ENCODE results near the gene CHRM1. TPM values are rescaled to one million over a fixed set of nuclear protein-coding genes. Genes with fewer than 3 reads are reported as not detected.

Gene CHRM1
- total RNA-seq, 2 donors from 2014 or later, result not detected

DNA sequence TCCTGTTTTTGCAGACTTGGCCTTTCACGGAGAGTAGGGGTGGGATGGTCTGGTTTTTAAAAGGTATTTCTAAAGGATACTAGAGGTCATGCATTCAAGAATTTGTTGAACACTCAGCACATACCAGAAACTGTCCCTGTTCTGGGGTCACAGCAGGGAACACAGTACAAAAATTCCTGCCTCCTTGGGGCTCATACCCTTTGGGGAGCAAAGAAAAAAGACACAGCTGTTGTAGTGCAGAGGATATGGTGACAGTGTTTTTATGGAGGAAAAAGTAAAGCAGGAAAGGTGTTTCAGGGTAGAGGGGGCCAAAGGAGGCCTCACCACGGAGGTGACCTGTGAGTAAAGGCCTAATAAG is 32.1 kb downstream of the CHRM1 start:
- no peak for TF ChIP-seq POLR2A (IDR thresholded peaks at IDR 0.05)
- TF ChIP-seq, protein P1, sequence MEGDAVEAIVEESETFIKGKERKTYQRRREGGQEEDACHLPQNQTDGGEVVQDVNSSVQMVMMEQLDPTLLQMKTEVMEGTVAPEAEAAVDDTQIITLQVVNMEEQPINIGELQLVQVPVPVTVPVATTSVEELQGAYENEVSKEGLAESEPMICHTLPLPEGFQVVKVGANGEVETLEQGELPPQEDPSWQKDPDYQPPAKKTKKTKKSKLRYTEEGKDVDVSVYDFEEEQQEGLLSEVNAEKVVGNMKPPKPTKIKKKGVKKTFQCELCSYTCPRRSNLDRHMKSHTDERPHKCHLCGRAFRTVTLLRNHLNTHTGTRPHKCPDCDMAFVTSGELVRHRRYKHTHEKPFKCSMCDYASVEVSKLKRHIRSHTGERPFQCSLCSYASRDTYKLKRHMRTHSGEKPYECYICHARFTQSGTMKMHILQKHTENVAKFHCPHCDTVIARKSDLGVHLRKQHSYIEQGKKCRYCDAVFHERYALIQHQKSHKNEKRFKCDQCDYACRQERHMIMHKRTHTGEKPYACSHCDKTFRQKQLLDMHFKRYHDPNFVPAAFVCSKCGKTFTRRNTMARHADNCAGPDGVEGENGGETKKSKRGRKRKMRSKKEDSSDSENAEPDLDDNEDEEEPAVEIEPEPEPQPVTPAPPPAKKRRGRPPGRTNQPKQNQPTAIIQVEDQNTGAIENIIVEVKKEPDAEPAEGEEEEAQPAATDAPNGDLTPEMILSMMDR (IDR thresholded peaks at IDR 0.05), result no peak
- Histone ChIP-seq H3K4me1 (peaks cover 4% of the 10 kb centered on the region), H3K36me3 (replicated peaks in 1 of 2; ENCODE audit: insufficient read depth in 1 of 2, low read depth in 2 of 2) (peaks cover 38 to 40% of the 10 kb centered on the region in 2 donors), H3K27me3 (no peaks in the 10 kb centered on the region), H3K4me3 (no peak overlapping the region), H3K27ac (no peak overlapping the region), H3K9me3 (no peaks in the 10 kb centered on the region)
- intact Hi-C loops (cut with DNase I), result no loop called here
- WGBS, 2 donors, result 58 to 75% methylated on average over 2 of the region's 2 CpGs
- ATAC-seq (no peak), DNase-seq (no peak)

DNA sequence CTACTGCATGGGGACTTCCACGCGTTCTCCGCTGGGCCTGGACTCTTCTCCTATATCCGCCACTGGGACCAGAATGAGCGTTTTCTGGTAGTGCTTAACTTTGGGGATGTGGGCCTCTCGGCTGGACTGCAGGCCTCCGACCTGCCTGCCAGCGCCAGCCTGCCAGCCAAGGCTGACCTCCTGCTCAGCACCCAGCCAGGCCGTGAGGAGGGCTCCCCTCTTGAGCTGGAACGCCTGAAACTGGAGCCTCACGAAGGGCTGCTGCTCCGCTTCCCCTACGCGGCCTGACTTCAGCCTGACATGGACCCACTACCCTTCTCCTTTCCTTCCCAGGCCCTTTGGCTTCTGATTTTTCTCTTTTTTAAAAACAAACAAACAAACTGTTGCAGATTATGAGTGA is 32.8 kb downstream of the CHRM1 start:
- peaks cover 11% of the 10 kb centered on the region for H3K4me1 ChIP-seq
- intact Hi-C loops (cut with DNase I), result no loop called here
- 95 to 98% methylated on average over 7 to 12 of the region's 14 CpGs for WGBS, 2 donors
- no peaks in the 10 kb centered on the region for H3K27me3 ChIP-seq
- no peak for ATAC-seq
- peaks cover 38 to 40% of the 10 kb centered on the region in 2 donors for H3K36me3 ChIP-seq (replicated peaks in 1 of 2; ENCODE audit: insufficient read depth in 1 of 2, low read depth in 2 of 2)
- no peaks in the 10 kb centered on the region for H3K9me3 ChIP-seq
- no peak overlapping the region for H3K27ac ChIP-seq
- TF ChIP-seq, protein P1 (IDR thresholded peaks at IDR 0.05), result no peak
- no peak for TF ChIP-seq POLR2A (IDR thresholded peaks at IDR 0.05)
- no peak overlapping the region for H3K4me3 ChIP-seq
- DNase-seq, result no peak

DNA sequence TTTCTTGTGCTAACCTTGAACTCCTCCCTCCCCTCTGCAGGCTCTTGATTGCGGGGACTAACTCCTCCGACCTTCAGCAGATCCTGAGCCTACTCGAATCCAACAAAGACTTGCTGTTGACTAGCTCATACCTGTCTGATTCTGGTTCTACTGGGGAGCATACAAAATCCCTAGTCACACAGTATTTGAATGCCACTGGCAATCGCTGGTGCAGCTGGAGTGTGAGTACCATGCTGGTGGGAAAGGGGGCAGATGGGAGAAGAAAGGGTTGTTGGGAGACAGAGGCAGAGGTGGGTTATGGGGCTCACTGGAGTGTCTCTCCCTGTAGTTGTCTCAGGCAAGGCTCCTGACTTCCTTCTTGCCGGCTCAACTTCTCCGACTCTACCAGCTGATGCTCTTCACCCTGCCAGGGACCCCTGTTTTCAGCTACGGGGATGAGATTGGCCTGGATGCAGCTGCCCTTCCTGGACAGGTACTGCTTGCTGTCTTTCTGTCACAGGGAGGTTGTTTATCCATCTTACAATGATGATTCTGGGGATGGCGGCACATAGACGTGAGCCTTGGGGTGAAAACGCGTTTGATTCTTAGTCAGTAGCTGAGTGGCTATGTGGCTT is 35.9 kb downstream of the CHRM1 start:
- H3K4me3 ChIP-seq, result no peak overlapping the region
- no peak for TF ChIP-seq POLR2A (IDR thresholded peaks at IDR 0.05)
- TF ChIP-seq, protein P1 (IDR thresholded peaks at IDR 0.05), result no peak
- DNase-seq (no peak), ATAC-seq (no peak)
- H3K36me3 ChIP-seq (replicated peaks in 1 of 2; ENCODE audit: insufficient read depth in 1 of 2, low read depth in 2 of 2), result peaks cover 38 to 40% of the 10 kb centered on the region in 2 donors
- WGBS, 2 donors, result 73 to 80% methylated on average over 11 of the region's 11 CpGs
- H3K27me3 ChIP-seq, result no peaks in the 10 kb centered on the region
- H3K4me1 ChIP-seq, result peaks cover 31% of the 10 kb centered on the region
- intact Hi-C loops (cut with DNase I), result no loop called here
- H3K27ac ChIP-seq, result no peak overlapping the region
- H3K9me3 ChIP-seq, result no peaks in the 10 kb centered on the region

DNA sequence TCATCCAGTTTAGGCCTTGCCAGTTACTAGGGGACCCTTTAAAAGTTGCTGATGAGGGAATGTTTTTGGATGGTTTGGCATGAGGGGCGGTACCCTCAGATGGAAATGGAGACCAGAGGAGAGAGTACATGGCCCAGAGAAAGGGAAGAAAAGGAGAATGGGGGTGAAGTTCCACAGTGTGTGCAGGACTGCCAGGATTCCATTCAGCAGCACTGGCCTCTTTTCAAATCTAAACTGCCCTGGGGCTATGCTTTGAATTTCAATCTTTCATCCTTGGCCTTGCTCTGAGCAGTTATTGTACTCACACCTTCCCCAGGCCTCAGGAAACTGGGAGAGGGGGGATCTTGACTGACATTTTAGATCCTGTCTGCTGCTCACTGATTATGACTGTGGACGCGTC is 37.5 kb downstream of the CHRM1 start:
- intact Hi-C loops (cut with DNase I), result no loop called here
- 66 to 79% methylated on average over 3 of the region's 3 CpGs for WGBS, 2 donors

More for the DNA sequence above, 37.5 kb downstream of the CHRM1 start:
- ATAC-seq, result no peak
- no peak for TF ChIP-seq POLR2A (IDR thresholded peaks at IDR 0.05)
- TF ChIP-seq, protein P1 (IDR thresholded peaks at IDR 0.05), result no peak
- Histone ChIP-seq H3K4me1 (peaks cover 46% of the 10 kb centered on the region), H3K4me3 (no peak overlapping the region), H3K27me3 (no peaks in the 10 kb centered on the region), H3K9me3 (no peaks in the 10 kb centered on the region), H3K27ac (no peak overlapping the region), H3K36me3 (replicated peaks in 1 of 2; ENCODE audit: insufficient read depth in 1 of 2, low read depth in 2 of 2) (peaks cover 32 to 33% of the 10 kb centered on the region in 2 donors)
- no peak for DNase-seq
